ENCODE measurements around the gene FAP. TPM values are rescaled to one million over a fixed set of nuclear protein-coding genes. Genes with fewer than 3 reads are reported as not detected.

FAP gene
- total and polyA plus RNA-seq, 2 of the 4 experiments (the other 2 are of a cell fraction), result 71.0 to 95.0 TPM

- no peaks in the 10 kb centered on the region for H3K9me3 ChIP-seq (ENCODE audit: control insufficient read depth, insufficient read depth, low read length)
- no peaks in the 10 kb centered on the region for H3K9me1 ChIP-seq (ENCODE audit: insufficient read depth, low read length)
- WGBS, 2 experiments (ENCODE audit: extremely low coverage in 2 of 2, insufficient read length in 1 of 2), result no CpG with 5 or more reads among the region's 1 CpG
- H3K56ac ChIP-seq (ENCODE audit: extremely low read depth, insufficient read depth, low read length), result no peak overlapping the region
- H2BK15ac ChIP-seq (ENCODE audit: low read depth, low read length), result no peak overlapping the region
- peaks cover 5% of the 10 kb centered on the region; the same call in 1 of the 2 replicates for H3K4me1 ChIP-seq (ENCODE audit: control insufficient read depth, insufficient read depth, low read length)
- H4K8ac ChIP-seq (ENCODE audit: low read depth in 2 of 2, low read length in 2 of 2), result no peak overlapping the region
- H3K27me3 ChIP-seq (ENCODE audit: control insufficient read depth, insufficient read depth, low read length), result peaks cover 2% of the 10 kb centered on the region; the same call in 1 of the 2 replicates
- dilution Hi-C loops (cut with HindIII; ENCODE audit: low sequenced_read_pairs, unreplicated experiment), result no loop called here
- in situ Hi-C loops (cut with MboI; ENCODE audit: low sequenced_read_pairs), result loop anchor here (5.0 to 10.0 kb wide), 2 partner anchors 121 to 539 kb away; no protein-coding TSS in a partner anchor
- H2AK9ac ChIP-seq (replicated peaks; ENCODE audit: low read depth, low read length, poor library complexity), result no peak overlapping the region
- H3K14ac ChIP-seq (replicated peaks; ENCODE audit: low read depth, low read length), result no peak overlapping the region
- no peak overlapping the region for H3K27ac ChIP-seq (ENCODE audit: insufficient read depth, low read length)
- DNase-seq (peak; percentile 34), ATAC-seq (ENCODE audit: low read depth) (no peak)
- H2AK5ac ChIP-seq (ENCODE audit: low read depth, low read length), result no peak overlapping the region
- TF ChIP-seq POLR2A (IDR thresholded peaks at IDR 0.05; ENCODE audit: low read depth, low read length) (no peak), NFE2L2 (IDR thresholded peaks at IDR 0.05; ENCODE audit: low read depth, low read length) (no peak), USF2 (IDR thresholded peaks at IDR 0.05; ENCODE audit: low read depth, low read length) (no peak)
- H3K4ac ChIP-seq (ENCODE audit: low read depth, low read length), result no peak overlapping the region; the same call in 1 of the 2 replicates
- no peak overlapping the region for H2BK120ac ChIP-seq (ENCODE audit: low read depth, low read length)
- H4K91ac ChIP-seq (ENCODE audit: insufficient read depth, low read depth, low read length), result no peak overlapping the region
- H4K20me1 ChIP-seq (ENCODE audit: insufficient read depth, low read length), result no peaks in the 10 kb centered on the region
- CTCF ChIA-PET, result interaction anchor here (0.6 to 3.6 kb wide), 6 partner anchors 94 to 539 kb away, joined by 3 to 21 read pairs (median 4); no protein-coding TSS in a partner anchor
- no peak overlapping the region for H2BK20ac ChIP-seq (ENCODE audit: low read depth, low read length)
- H2BK5ac ChIP-seq (ENCODE audit: low read depth, low read length, poor library complexity, severe bottlenecking), result no peak overlapping the region
- intact Hi-C loops (cut with micrococcal nuclease), result loop anchor here (10.0 kb wide), 1 partner anchor 701 kb away; no protein-coding TSS in a partner anchor
- H3K36me3 ChIP-seq (ENCODE audit: control insufficient read depth, insufficient read depth, low read length), result no peaks in the 10 kb centered on the region
- H3K4me3 ChIP-seq (ENCODE audit: insufficient read depth, low read depth, low read length), result no peak overlapping the region
- H3K4me2 ChIP-seq (ENCODE audit: low read depth, low read length), result no peak overlapping the region
- BruUV-seq (replicated peaks), result no TSS peak
- H3K23ac ChIP-seq (ENCODE audit: low read depth, low read length), result no peak overlapping the region
- H4K5ac ChIP-seq (ENCODE audit: low read depth, low read length), result no peak overlapping the region
- POLR2A ChIA-PET (ENCODE audit: unreplicated experiment), result no interaction called here
- H3K18ac ChIP-seq (ENCODE audit: low read depth, low read length), result no peak overlapping the region
- no peak overlapping the region for H2AFZ ChIP-seq (replicated peaks; ENCODE audit: low read length, poor library complexity)
- no peaks in the 10 kb centered on the region for H3K79me1 ChIP-seq (ENCODE audit: low read depth in 1 of 2, low read length in 2 of 2)
- no peak overlapping the region for H3K9ac ChIP-seq (ENCODE audit: low read depth, low read length)
Observed at GRCh38 chr2:162126111-162126519, 117.1 kb downstream of the FAP start.

All from IMR-90 (cell line).